RCC 7860 (cell line): ENCODE results near the gene HPCAL1.

Experiments
- DNase-seq: peaks from one replicate; pipeline ENCODE4 v3.0.0-alpha.2; 2015; ENCODE audit warnings: low spot score
- FAIRE-seq: peaks from 2 replicates; lab custom pipeline; 2012; peaks lifted over from hg19 to GRCh38; lab: Jason Lieb, UNC

Gene HPCAL1

DNA sequence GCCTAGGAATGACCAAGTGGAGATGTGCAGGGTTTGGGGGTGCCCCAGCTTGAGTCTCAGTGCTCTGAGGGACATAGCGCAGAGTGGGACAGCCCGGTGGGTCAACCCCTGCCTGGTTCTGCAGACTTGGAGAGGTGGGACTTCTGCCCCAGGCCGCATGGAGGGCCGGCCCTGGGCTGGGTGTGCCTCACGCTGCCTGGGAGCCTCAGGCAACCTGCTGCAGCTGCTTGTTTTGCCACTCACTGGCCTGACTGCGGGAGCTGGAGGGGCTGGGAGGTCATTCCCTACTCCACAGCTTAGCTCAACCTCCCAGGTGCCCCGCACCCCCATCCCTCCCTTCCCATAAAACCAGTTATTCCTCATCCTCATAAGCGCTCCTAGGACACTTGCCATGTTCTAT lies 112.3 kb downstream of the HPCAL1 start:
- DNase-seq (no peak), FAIRE-seq (no peak)

DNA sequence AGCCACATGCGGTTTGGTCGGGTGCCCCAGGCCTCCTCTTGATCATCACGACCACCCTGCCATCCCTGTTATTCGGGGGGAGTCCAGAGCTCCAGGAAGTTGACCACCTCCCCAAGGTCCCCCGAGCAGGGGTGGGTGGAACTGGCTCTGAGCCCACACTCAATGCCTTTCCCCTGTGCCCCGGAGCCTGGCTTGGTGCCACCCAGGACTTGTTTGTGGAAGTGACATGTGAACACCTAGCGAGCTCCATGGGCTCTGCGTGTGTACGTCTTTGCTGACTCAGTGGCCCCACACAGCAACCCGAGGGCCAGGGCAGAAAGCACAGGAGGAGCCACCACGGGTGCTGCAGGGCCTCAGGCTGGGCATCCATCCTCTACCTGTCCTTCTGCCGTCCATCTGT lies 112.9 kb downstream of the HPCAL1 start:
- no peak for DNase-seq
- FAIRE-seq, result no peak

DNA sequence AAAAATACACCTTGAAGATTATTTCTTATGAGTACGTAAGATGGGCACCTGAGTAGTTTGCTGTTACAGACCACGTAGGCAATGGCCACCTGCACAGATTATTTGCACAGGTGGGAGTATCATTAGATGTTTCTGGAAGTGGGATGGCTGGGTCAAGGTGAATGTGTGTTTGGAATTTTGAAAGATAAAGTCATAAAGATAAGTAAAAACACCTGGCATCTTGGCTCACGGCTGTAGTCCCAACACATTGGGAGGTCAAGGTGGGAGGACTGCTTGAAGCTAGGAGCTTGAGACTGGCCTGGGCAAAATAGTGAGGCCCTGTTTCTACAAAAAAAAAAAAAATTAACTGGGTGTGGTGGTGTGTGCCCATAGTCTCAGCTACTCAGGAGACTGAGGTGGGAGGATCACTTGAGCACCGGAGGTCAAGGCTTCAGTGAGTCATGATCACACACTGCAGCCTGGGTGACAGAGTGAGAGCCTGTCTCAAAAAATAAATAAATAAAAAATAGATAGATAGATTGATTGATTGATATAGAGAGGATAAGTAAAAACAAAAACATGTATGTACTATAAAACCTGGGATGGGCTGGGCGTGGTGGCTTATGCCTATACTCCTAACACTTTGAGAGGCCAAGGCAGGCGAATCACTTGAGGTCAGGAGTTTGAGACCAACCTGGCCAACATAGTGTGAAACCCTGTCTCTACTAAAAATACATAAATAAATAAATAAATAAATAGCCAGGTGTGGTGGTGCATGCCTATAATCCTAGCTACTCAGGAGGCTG lies 115.0 kb downstream of the HPCAL1 start:
- no peak for FAIRE-seq
- no peak for DNase-seq

DNA sequence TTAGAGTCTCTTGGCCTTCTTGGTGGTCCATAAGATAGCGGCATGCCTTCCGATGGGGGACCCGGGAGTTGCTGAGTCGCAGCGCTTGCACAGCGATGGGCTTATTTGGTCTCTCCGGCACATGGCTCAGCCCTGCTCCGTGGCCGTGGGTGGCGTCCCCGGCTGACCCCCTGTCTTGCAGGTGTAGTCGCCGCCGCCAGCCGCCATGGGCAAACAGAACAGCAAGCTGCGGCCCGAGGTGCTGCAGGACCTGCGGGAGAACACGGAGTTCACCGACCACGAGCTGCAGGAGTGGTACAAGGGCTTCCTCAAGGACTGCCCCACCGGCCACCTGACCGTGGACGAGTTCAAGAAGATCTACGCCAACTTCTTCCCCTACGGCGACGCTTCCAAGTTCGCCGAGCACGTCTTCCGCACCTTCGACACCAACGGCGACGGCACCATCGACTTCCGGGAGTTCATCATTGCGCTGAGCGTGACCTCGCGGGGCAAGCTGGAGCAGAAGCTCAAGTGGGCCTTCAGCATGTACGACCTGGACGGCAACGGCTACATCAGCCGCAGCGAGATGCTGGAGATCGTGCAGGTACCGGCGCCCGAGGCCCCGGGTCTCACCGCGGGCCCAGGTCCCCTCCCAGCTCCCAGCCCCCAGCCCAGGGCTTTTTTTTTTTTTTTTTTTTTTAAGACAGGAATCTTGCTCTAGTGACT lies 117.0 kb downstream of the HPCAL1 start:
- FAIRE-seq (no peak), DNase-seq (no peak)

DNA sequence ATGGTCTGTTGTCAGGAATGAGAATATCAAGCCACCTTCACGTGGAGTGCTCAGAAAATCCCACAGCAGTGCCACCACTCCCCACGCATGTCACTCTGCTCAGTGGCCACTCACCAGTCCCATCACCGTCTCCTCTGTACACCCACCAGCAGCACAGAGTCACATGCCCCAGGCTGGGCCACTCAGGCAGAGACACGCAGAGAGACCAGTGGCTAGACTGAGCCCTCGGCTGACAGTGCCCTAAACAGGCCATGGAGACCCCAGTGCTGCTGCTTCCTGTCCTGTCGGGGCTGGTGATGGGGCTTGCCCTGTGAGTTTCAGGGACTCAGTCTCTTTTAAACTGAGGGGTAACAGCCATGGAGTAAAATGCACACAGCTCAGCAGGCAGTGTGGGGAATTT lies 119.5 kb downstream of the HPCAL1 start:
- FAIRE-seq (no peak), DNase-seq (no peak)

DNA sequence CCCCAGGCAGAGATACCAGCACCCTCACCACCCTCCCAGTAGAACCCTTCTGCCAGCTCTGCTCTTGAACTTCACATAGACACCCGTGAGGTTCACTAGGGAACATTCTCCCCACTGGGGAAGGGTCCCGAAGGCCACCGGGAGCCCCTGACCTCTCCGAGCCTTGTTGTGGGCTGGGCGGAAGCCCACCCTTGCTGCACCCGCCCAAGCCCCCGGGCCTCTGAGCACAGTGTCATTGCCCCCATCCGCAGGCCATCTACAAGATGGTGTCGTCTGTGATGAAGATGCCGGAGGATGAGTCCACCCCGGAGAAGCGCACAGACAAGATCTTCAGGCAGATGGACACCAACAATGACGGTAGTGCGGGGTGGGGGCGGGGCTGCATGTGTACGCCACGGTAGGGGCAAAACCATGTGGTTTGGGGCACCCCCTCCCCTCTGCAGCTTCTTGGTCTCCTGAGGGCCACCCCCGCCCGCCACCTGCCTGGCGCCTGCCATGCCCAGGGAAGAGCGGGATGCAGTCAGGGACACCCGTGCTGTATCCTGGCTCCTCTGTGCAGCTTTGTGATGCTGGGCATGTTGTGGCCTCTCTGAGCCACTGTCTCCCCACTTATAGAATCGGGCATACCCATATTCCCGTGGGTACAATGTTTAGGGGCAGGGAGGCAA lies 120.2 kb downstream of the HPCAL1 start:
- FAIRE-seq (no peak), DNase-seq (no peak)

DNA sequence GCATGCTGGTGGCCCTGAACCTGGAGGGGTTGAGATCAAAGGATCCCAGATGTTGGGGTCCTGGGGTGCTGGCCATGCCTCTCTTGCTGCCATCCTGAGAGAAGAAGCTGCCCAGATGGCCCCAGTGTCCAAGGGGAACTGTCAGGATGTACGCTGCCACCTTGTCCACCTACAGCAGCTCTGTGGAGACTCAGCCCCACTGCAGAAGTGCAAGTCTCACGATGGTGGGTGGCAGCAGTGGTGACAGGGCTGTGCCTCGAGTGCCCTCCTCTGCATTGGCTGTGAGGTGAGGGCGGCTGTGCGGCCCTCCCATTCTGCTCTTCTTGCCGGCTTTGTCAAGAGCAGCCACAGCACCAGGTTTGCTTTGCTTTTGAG lies 120.7 kb downstream of the HPCAL1 start:
- DNase-seq (no peak), FAIRE-seq (no peak)

DNA sequence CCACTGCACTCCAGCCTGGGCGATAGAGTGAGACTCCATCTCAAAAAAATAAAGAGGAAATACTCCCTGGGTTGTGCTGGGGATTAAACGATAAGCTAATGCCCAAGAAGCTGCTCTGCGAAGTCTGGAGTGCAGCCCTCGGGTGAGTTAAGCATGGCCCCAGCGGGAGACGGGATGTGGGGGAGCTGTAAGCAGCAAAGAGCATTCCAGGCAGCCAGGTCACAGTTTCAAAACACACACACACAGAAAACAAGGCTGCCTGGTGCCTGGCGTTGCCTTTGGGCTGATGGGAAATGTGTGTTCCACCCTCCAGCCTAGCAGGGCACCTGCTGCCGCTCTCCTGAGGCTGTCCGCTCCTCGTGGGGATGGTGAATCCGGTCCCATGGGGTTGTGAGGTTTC lies 121.3 kb downstream of the HPCAL1 start:
- FAIRE-seq (no peak), DNase-seq (no peak)

DNA sequence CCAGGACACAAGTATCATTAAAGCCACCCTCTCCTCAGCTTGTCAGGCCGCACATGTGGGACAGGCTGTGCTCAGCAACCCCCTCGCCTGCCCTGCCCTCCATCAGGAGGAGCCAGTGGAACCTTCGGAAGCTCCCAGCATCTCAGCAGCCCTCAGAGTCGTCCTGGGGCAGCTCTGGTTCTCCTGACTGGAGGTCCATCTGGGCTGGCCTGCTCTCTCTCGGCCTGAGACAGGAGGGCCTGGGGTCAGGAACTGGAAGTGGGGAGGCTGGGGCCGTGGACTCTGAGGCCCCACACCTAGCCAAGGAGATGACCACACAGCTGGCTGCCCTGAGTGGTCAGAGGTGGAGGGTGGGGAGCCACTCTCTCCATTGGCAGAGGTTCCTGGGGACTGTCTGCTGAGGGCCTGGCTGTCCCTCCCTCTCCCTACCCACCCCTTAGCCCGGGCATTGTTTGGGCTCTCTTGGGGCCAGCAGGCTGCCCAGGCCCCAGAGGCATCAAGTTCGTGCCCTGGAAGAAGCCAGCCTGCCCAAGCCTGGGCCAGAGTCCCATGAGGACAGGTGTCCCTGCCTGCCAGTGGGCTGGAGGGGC lies 122.3 kb downstream of the HPCAL1 start:
- FAIRE-seq, result no peak
- DNase-seq, result no peak

DNA sequence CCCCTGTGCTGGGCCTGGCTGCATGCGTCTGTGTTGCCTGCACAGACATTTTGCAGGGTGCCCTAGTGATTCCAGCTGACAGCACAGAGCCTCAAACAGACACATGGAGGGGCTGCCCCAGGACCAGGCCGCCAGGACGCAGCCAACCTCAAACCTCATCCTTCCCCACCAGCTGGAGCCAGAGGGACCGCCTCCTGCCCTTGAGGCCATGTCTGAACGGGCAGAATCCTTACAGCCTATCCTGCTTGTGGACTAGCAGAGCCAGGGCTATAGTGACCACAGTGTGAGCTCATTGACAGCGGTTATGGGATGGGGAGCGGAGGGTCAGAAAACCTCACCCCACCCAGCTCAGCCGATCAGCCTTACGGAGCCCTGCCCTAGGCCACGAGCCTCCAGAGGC lies 123.0 kb downstream of the HPCAL1 start:
- FAIRE-seq (no peak), DNase-seq (no peak)

DNA sequence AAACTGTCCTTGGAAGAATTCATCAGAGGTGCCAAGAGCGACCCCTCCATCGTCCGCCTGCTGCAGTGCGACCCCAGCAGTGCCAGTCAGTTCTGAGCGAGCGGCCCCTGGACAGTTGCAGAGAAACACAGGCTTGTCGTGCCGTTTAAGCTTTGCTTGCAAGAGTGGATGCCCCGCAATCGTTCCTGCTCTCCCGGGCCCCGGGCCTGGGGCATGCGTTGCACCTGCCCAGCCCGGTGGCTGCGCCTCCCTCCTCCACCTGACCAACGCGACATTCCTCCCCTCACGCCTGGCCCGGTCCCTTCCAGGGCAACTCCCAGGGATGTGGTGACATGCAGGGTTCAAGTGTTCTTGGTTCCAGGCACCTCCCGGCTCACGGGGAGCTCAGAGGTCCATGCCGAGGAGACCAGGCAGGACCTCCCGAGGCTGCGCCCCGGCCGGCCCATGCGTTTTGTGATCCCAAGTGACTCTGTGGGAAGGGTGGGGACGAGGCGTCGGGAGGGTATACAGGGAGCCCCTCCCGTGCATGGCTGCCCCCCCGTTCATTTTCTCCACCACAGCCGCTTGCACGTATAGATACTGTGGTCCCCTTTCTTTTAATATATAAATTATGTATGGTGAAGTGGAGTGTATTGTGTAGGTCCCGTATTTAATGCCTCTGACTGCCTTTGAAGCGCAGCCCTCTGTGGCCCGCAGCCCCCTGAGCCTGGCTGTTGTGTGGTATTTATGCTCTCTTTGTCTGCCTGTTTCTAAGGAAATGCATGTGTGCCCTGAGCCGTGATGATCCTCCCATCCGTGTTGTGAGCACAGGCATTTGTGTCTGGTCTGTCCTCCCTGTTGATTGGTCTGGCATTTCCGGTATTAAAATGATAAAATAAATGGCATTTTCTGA lies 124.3 kb downstream of the HPCAL1 start:
- FAIRE-seq, result no peak
- DNase-seq, result no peak

DNA sequence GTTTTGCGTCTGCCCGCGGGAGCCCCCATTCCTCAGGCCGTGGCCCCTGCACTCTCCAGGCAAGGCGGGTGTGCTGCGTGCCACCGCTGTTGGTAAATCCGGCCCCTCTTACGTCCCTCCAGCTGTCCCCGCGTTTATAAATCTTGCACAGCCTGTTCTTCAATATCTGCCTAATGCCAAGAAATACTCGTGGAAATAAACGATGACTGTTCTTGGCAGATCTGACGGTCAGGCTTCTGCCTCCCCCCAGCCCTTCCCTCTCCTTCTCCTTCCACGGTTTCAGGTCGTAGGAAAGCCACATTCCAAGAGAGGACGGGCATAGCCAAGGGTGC lies 124.9 kb downstream of the HPCAL1 start:
- FAIRE-seq (no peak), DNase-seq (no peak)

DNA sequence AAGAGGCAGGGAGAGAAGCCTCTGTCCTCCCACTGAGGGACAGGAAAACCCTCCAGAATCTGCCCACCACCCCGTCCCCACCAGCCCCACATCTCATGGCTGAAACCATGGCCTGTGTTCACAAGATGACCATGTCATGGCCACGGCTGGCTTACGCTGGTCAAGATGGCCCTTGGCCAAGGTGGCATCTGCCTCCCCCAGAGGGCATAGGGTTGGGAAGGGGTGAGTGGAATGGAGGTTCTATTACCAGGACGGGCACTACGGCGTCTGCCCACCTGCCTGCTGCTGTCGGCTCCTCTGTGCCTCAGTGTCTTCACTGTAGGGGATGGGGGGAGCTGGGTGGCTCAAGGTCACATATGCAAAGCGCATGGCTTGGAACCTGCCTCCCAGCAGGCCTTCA lies 125.7 kb downstream of the HPCAL1 start:
- no peak for FAIRE-seq
- DNase-seq, result no peak

DNA sequence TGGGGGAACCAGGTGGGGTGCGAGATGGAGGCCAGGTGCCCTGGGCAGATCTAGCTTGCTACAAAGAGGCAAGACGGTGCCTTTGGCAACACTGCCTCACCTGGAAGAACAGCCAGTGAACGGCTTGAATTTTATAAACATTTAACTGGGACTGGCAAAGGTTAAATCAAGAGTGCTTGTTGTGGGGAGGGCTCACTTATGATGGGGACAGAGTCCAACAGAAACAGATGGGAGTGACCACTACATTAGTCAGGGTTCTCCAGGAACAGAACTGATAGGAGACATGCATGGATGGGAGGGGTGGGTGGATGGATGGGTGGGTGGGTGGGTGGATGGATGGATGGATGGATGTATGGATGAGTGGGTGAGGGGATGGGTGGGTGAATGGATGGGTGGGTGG lies 126.2 kb downstream of the HPCAL1 start:
- FAIRE-seq (no peak), DNase-seq (no peak)

DNA sequence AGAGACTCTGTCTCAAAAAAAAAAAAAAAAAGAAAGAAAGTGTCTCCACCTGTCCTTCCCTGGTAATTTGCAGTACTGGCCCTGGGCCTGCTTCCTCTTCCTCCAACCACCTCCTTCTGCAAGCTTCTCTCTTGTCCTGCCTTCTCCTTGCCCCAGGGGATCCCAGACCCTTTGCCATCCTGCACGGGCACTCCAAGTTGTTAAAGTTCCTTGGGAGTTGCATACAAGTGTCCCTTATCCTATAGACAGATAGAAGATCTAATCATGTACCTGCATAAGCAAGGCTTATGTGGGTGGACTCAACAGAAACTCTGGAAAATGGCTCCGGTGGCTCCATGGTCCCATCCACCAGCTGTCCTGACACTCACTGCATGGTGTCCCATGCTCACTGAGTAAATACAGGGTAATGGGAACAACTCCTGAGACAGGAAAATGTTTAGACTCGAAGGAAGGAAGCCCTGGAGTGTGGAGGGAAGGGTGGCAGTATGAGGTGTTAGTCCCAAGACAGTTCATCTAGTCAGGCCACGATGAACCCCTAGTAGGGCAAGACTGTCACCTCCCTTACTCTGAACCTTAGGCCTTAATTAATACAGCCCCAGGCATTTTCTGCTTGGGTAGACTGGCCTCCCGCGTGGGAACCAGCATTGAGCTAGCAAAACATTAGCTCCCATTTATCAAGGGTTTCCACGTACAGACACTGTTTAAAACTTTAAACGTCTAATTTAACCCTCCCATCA lies 128.3 kb downstream of the HPCAL1 start:
- DNase-seq (no peak), FAIRE-seq (no peak)

DNA sequence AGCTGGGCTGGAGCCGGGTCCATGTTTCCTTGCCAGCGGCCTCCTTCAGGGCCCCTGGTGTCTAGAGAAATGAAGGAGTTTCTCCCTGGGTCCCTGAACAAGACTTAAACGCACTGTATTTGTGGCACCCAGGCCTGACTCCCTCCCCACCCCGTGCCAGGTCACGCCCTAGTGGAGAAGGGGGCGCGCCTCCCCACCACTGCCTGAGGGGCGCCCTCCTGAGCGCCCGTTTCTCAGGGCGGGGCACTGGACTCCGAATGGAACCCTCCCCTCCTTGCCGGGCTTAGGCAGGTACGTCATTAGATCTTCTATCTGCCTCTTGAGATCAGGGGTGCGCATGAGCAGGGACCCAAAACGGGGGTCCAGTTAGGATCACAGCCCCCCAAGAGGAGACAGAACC lies 129.1 kb downstream of the HPCAL1 start:
- FAIRE-seq (no peak), DNase-seq (no peak)

DNA sequence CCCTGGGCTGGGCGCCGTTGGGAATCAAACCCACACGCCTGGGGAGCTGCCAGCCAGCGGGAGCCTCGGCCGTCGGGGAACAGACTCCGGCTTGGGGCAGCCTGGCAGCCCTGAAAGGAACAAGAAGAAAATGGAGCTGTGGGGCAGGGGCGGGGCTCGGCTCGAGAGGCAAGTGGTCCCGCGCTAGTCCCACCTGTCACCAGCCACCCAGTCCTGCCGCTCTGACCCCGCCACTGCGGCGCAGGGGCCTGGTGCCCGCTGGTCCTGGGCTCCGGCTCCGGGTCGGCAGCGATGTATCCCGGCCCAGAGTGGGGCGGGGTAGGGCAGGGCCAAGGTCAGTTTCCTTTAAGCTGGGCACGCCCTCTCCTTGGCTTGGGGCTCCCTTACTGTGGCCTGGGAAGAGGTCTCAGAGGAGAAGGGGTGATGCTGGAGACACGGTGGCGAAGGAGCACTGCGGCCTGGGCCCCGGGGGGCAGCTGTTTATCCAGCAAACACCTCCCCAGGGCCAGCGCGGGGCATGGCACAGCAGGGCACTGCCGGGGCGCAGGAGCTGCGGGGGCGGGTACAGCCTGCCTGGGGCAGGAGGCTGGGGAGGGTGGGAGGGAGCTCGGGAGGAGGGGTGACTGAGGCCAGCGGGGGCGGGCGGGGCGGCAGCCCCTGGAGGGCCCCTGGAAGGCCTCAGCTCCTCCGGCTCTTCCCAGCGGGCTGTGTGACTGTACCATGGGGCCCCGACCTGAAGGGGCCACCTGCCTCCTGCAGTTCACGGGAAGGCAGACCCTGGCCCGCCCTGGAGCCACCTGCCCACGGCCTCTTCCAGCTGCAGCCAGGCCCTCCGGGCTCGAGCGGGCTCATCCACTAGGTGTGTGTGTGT lies 129.8 kb downstream of the HPCAL1 start:
- DNase-seq (no peak), FAIRE-seq (no peak)

DNA sequence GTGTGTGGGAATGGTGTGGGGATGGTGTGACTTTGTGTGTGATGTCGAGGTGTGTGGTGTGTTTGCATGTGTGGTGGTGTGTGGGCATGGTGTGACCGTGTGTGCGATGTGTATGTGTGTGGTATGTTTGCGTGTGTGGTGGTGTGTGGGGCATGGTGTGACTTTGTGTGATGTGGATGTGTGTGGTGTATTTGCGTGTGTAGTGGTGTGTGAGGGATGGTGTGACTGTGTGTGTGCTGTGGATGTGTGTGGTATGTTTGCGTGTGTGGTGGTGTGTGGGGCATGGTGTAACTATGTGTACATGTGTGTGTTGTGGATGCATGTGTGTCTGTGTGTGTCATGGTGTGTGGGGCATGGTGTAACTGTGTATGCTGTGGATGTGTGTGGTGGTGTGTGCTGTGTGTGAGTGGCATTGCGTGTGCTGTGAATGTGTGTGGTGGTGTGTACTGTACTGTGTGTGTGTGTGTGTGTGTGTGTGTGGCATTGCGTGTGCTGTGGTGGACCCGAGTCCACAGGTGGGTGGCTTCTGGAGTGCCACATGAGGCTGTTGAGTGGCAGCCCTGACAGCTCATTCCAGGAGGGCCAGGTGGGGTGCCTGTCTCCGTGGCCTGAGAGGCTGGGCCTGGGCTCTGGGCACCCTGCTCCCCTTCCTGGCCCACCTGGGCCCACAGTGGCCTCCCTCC lies 130.7 kb downstream of the HPCAL1 start:
- DNase-seq, result no peak
- FAIRE-seq, result no peak
